ENCODE measurements around the gene PLEKHN1.
"Not testable (repeated sequence)": the region's sequence is repeated elsewhere in the genome, so short reads cannot be mapped to it uniquely, and the experiment has no call there.

The PLEKHN1 gene

DNA sequence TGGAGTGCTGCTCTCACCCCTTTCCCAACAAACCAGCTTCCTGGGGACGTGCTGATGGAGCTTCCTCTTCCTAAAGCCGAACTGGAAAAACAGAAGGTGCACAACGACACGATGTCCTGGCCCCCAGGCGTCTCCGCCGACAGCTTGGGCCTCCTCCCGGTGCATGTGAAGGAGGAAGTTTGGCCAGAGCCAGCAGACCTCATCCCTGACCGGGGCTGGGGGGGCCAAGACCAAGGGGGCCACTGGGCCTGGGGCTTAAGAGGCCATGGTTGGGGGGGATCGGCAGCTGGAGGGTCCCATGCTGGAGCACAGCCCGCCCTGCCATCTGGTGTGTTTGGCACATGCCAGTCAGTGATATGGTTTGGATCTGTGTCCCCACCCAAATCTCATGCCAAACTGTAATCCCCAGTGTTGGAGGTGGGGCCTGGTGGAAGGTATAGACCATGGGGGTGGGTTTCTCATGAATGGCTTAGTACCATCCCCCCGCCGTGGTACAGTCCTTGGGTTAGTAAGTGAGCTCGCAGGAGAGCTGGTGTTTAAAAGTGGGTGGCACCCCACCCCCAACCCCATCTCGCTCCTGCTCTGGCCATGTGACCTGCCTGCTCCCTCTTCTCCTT, 27.2 kb downstream of the PLEKHN1 start:
- DNase-seq (ENCODE audit: low spot score) = no peak

DNA sequence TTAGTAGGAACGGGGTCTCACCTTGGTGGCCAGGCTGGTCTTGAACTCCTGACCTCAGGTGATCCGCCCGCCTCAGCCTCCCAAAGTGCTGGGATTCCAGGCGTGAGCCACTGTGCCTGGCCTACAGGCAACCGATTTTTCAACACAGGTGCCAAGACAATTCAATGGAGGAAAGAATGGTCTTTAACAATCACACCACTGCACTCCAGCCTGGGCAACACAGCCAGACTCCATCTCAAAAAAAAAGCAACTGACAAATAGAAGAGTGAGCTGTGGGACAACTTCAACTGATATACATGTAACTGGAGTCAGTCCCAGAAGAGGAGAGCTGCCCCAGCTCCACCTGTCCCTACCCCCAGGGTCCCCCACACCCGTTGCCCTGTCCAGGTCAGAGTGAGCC, 28.3 kb downstream of the PLEKHN1 start:
- DNase-seq (ENCODE audit: low spot score) = not testable (repeated sequence)

DNA sequence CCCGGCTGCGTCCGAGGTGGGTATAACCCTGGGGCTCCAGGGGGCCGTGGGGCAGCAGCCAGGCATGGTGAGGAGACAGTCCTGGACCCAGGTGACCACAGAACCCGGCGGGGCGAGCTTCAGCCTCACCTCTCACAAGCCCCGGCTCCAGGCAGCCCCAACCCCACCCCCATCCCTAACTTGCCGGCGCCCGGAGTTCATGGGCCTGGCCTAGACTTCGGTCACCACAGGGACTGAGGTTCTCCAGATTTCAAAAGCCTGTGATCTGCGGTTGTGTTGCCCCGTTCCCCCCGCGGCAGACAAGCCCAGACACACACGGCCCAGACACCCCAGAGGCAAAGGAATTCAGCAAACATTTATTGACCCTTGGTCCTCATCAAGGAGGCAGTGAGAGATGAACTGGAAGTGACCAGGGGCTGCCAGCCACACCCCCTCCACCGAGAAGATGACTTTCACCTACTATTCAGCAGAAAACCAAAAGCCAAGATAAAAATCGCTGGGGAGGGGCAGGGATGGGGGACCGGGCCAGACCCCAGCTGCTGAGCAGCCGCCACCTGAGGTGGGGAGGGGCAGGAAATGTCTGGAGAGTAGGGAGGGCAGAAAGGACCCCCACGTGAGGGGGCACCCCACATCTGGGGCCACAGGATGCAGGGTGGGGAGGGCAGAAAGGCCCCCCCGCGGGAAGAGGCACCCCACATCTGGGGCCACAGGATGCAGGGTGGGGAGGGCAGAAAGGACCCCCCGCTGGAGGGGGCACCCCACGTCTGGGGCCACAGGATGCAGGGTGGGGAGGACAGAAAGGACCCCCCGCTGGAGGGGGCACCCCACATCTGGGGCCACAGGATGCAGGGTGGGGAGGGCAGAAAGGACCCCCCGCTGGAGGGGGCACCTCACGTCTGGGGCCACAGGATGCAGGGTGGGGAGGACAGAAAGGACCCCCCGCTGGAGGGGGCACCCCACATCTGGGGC, 29.7 kb downstream of the PLEKHN1 start:
- DNase-seq (ENCODE audit: low spot score) = peak; percentile 11

DNA sequence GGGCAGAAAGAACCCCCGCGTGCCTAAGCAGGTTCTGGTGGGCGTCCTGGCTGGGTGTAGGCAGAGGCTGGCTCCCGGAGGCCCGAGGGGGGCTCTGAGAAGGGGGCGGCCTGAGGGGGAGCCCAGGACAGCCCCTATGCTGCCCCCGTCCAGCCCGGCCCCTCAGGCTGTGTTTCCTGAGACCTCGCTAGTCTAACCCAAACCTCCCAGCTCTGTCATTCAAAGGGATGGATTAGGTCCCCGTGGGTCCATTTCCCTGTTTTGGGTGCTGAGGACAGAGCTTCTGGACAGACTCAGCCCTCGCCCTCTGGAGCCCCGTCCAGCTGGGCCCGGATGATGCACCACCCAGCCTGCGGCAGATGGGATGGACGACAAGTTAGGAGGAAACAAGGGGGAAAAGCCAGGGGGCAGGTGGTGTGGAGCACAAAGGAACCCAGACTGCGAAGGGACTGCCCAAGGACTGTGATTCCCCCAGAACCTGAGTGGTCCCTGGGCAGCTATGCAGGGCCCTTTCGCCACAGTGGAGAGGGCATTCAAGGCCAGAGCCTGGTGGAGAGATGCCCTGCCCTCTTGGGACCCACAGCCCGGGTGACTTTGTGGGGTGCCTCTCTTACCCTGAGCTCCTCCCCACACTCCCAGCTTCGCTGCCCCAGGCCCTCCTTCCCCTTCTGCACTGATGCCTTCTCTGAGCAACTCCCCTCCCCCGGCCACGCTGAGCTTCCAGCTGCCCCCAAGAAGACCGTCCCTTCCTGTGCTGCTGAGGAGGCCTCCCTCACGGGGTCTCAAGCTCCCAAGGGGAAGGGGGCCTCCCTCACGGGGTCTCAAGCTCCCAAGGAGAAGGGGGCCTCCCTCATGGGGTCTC, 30.8 kb downstream of the PLEKHN1 start:
- DNase-seq (ENCODE audit: low spot score) = peak; percentile 11

DNA sequence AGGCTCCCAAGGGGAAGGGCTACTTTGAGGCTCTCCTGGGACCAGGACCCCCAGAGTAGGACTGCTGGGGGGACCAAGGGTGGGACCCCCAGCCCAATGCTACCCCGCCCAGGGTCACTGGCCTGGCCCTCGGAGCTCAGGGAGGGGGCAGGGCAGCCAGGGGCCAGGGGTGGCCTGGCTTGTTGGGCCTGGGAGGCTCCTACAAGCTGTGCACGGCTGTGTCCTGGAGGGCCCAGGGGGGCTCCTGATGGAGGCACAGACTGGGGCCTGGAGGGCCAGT, 31.4 kb downstream of the PLEKHN1 start:
- peak; percentile 13 for DNase-seq (ENCODE audit: low spot score)

DNA sequence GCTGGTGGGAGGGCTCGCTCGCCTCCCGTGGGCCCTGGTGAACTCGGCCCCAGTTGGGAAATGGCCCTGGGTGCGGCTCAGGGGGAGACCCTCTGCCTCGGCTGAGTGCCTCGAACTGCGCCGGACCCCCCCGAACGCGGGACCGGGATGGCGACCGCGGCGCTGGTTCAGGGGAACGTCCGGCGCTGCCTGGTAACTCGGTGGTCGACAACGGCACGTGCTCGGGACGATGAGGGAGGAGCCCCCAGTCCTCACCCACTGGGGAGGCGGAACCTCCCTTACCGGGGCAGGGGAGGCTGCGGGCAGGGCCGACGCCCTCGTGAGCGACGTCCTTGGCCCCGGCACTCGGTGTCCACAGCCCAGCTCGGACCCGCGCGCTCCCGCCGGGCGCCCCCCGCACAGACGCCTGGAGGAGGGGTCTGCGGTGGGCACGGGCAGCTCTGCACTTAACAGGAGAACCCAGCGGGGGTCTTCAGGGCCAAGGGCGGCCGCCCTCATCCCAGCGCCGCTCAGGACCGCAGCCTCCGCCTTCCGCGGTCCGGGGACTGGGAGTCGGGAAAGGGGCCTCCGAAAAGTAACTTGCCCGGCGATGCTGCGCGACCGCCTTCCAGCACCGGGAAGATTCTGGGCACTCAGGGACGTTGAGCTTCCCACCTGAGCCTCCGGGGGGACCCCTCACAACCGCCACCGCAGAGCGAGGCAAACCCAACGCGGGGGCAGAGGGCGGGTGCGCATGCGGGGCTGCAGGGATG, 31.9 kb downstream of the PLEKHN1 start:
- DNase-seq (ENCODE audit: low spot score) = peak; percentile 45

DNA sequence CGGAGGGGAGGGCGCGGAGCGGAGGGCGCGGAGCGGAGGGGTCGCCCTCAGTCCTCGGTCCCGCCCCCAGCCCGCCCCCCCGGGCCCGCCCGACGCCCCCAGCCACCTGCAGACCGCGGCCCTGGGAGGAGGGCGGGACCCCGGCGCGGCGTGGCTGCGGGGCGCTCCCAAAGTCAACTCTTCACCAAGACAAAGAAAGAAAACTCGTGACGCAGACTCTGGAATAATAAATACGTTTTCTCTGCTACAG, 32.4 kb downstream of the PLEKHN1 start:
- no peak for DNase-seq (ENCODE audit: low spot score)

DNA sequence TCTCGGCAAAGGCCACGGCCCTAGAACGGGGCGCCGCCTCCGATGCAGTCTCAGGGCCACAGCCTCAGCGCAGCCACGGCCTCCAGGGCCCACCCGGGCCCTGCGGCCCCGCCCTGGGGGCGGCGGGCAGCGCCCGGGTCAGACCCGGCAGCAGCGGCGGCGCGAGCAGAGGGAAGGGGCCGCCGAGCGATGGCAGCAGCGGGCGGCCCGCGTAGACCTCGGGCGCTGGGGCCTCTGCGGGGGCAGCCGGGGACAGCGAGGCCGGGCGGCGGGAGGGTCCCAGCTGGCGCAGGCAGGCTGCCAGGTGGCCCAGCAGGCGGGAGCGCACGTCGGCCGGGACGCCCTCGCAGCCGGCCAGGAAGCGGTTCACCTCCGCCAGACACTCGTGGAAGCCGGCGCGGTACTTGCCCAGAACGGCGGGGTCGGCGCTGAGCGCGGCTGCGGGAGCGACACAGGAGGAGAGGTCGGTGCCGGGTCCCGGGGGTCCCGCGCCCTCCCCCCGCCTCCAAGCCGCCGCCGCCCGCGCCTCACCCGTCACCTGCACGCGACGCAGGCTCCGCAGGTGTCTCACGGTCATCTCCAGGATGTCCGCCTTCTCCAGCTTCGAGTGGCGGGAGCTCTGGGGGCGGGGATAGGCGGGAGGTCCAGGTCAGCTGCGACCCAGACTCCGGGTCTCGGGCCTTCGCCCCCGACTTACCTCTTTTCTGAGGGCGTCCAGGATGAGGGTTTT, 32.9 kb downstream of the PLEKHN1 start:
- peak; percentile 59 for DNase-seq (ENCODE audit: low spot score)

DNA sequence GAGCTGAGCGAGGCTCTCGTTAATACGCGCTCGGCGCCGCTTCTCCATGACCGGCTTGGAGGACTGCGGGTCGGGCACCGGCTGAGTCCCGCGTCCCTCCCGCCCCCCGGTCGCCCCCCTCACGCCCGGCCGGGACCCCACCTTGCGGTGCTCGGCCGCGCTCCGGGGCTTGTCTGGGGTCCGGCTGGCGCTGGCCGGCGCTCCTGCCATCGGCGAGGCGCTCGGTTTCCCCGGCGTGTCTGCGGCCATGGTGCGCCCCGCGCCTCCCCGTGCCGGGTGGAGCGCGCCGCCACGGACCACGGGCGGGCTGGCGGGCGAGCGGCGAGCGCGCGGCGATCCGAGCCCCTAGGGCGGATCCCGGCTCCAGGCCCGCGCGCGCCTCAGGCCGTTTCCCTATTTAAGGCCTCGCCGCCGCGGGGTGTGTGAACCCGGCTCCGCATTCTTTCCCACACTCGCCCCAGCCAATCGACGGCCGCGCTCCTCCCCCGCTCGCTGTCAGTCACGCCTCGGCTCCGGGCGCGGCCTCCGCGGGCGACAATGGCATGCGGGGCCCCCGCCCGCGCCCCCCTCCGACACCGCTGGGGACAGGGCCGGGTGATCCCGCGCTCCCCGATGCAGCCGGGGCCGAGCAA, 33.6 kb downstream of the PLEKHN1 start, which contains the start of gene HES4:
Gene HES4 (minus strand): TSS at position 373 of the 632 bp plus-strand sequence. CDS start 124 bp downstream, at position 249.
- DNase-seq (ENCODE audit: low spot score) = peak; percentile 90

DNA sequence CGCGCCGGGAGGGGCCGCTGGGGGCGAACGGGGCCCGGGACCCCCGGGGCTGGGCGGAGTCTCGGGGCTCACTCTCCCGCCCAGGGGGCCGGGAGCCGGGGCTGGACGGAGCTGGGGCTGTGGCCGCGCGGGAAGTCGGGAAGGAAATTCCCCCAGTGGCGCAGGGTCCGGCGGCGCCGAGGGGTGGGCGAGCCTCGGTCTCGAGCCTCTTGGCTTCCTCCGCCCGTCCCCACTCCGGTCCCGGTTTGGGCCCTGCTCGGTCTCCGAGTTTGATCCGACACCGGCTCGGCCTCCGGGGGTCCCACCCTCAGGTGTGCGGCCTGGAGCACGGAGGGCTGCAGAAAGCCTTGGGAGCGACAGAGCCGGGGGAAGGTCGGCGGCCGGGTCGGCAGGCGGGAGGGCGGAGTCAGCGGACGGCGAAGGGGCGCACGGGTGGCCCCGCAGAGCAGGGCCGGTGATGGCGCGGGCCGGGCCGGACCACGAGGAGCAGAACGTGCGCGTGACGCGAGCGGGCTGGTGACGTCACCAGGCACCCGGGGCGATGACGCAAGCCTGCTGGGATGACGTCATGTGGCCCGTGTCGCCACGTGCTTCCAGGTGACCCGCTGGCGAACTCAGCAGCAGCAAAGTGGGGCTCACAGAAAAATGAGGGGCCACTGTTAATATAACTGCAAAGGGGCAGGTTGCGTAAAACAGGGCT, 34.2 kb downstream of the PLEKHN1 start:
- peak; percentile 81 for DNase-seq (ENCODE audit: low spot score)

DNA sequence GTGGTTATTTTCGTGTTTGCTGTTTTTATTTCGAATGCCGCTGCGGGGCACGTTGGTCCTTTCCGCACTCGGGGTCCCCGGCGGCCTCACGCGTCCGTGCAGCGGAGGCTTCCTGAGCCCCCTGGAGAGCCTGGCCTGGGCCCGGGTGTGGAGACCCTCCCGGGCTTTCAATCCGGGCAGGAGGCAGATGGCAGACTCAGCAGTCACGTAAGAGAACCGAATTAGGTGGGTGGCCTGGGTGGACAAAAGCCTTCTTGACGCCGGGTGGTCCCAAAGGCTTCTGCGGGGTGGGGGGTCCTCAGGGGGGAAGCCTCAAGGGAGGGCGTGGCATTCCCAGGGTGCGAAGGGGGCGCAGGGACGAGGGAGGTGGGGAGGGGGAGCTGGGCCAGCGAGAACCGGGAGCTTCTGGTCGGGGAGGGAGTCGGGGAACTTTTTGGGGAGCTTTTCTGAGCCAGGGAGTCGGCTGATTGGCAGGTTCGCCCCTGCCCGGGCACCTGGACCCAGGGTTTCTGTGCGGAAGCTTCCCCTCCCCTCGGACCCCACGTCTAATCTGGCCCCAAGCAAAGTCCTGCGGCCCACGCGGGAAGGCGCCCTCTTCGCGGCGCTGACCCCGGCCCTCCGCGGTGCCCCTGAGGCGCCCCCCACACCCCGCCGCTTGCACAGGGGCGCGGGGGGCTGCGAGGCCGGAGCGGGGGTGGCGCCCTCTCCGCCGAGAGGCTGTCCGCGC, 34.9 kb downstream of the PLEKHN1 start:
- DNase-seq (ENCODE audit: low spot score) = peak; percentile 51

DNA sequence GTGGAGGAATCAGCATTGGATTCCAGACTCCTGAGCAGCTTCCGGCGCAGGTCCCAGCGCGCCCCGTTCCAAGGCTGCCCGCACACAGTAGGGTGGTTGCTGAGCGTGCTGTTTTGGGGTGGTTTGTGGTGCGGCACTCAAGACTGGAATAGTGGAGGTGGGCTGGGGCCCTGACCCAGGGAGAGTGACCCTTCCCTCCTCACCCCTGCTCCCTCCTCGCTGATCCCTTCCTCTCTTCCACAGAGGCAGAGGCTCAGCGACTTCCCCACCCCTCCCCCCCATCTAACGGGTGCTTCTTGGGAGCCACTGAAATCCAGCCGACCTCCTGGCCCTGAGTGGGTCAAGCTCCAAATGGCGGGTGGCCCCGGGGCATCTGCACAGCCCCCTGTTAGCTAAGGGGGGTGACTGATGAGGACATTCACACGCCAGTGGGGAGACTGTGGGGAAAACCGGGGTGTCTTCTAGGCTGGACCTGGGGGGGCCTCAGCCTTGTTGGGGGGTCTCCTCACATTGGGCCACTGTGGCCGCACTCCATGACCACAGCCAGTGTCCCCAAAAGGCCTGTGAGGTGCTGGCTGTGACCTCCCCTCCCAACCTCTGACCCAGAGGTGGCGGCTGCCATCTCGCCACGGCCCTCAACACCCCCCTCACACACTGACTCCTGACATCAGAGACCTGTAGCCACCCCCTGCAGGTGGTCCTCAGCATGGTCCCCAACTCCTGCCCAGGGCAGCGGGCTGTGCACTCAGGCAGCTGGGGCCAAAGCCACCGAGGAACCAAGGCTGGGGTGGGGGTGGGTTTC, 37.5 kb downstream of the PLEKHN1 start:
- DNase-seq (ENCODE audit: low spot score) = no peak

DNA sequence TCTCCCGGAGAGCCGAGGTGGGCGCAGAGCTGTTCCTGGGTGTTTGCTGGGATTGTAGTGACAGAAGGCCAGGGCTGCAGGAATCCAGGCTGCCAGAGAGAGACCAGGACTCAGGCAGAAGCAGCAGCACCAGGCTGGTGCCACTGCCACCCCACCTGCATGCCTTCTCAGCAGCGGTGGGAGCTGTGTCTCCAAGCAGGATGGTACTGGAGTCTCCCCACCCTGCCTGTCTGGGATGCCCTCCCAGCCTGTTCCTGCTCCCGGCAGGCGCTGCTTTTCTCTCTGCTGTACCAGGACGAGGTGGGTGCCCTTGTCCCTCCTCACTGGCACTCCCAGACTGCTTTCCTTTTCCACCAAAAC, 38.1 kb downstream of the PLEKHN1 start:
- DNase-seq (ENCODE audit: low spot score) = no peak

DNA sequence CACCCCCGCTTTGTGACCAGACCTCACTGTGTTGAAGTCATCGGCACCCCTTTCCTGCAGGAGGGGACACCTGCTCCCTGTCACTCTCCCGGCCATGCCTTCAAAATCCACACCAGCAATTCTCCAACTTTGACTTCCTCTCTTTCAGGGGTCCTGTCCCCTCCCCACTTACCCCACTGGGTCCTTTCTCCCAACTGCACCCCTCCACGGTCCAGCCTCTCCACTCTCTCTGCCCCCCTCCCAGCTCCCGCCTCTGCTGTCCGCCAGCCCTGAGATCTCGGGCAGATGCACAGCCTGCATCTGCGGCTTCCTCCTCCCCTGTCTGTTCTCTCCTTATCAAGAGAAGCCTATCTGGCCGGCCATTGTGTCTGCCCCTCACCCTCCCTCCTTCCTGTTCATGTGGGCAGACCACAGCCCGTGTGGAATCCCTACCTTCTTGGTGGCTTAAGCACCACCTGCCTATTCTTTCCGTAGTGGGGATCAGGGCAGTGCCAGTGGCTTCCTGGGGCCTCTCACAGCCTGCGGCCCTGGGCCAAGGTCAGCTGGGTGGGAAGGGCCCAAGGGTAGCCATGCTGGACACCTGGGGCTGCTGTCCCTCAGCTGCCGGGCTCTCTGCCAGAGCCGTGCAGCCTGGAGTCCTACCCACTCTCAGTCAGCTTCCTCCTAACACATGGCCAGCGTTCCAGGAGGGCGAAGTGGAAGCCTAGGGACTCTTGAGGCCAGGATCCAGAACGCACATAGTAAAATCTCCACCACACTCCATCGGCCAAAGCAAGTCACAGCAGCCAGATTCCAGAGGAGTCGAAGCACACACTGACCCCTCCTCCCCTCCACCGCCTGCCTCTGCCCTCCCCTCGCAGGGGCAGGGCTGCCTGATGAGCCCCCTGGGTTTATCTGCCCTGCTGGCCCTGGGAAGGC, 38.8 kb downstream of the PLEKHN1 start:
- DNase-seq (ENCODE audit: low spot score) = peak; percentile 37

DNA sequence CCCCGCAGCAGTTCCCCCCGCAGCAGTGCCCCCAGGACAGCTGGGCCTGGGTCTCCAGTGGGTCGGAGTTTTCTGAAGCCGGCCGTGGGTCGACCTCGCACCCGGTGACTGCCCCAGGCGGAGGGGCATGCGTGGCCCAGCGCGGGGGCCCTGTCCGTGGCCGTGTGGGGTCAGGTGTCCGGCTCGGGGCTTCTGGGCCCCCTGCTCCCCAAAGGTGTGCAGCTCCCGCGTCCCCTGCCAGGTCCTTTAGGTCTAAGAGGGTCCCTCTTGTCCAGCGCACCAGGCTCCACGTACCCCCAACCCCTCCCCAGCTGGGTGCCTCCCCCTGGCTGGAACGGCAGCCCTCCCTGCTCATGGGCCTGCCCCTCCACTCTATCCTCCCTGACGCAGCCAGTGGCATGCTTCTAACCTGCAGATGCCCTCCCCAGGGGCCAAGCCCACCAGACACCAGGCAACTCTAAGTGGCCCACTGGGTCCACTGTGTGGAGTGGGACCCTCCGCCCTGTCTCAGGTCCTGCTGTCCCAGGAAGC, 39.6 kb downstream of the PLEKHN1 start:
- DNase-seq (ENCODE audit: low spot score) = no peak

DNA sequence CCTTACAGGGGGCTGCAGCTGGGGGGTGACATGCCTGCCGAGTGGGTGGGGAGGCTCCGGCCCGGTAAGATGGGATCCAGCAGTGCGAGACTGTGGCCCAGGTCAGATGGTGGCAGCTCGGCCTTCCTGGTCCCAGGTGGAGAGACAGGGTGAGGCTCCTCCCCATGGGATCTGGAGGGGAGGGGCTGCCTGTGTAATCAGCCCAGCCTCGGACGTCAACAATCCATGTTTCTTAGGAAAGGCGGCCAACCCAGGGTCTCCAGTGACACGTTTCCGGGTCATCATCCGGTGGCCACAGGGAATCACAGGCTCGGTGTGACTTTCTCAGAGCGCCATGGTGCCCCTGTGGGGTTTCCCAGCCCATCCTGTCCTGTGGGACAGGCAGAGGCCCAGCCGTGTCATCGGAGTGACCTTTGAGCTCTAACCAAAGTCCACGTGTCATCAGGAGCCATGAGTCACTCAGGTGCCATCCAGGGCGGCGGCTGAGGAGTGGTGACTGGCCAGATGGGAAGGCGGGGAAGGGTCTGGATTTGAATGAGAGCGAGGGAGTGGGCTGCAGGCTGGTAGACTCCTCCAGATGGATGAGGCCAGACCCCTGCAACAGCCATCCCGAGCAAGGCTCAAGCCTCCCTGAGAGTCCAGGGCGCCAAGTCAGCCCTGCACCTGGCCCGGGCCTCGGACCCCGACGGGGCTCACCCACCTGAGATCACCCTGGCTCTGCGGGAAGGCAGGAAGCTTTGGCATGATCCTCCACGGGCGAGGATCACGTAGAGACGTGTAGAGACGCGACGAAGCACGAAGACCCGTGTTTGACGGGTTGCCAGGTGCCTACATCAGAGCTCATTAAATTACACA, 40.2 kb downstream of the PLEKHN1 start:
- DNase-seq (ENCODE audit: low spot score) = no peak

Measured in iPS-NIHi11 (cell line).